ENCODE results near the gene PRDM15. TPM values are rescaled to one million over a fixed set of nuclear protein-coding genes. Genes with fewer than 3 reads are reported as not detected.

The PRDM15 gene
- total RNA-seq, 3 donors from 2014 or later (not counting 1 experiment from before 2014, with no cell fraction given) = 11.4 to 13.5 (median 11.9) TPM

DNA sequence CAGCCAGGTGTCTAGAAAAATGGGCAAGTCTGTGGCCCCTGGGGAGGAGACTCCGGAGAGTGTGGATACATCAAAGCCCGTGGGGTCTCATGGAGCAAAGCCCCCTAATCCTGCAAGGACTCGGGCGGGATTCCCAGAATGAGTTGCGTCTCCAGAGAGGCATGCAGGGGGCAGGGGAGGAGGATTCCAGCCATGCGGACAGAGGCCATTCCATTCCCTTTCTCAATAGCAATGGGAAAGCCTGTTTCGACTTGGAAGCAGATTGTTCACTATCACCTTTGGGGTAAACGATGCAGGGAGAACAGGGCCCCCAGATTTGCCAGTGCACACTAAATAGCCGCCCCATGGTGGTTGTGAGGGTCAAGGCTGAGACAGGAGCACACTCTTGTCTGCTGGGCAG lies 15.4 kb upstream of the PRDM15 start:
- Histone ChIP-seq H3K4me1 (ENCODE audit: control insufficient read depth, insufficient read depth, low read length) (peaks cover 14% of the 10 kb centered on the region), H3K36me3 (ENCODE audit: control insufficient read depth, insufficient read depth, low read length) (no peaks in the 10 kb centered on the region), H3K4me3 (ENCODE audit: low read length) (no peak overlapping the region), H3K27ac (ENCODE audit: low read length) (no peak overlapping the region), H3K27me3 (ENCODE audit: control insufficient read depth, insufficient read depth, low read length) (no peaks in the 10 kb centered on the region), H3K9me3 (ENCODE audit: control insufficient read depth, insufficient read depth, low read length) (no peaks in the 10 kb centered on the region)
- H3K4me1 Mint-ChIP-seq = peaks cover 11 to 17% of the 10 kb centered on the region in 2 donors
- intact Hi-C loops (cut with micrococcal nuclease) = no loop called here
- no peak for ATAC-seq
- DNase-seq = no peak
- no peak overlapping the region for H3K4me3 Mint-ChIP-seq
- no peaks in the 10 kb centered on the region for H3K9me3 Mint-ChIP-seq
- no peaks in the 10 kb centered on the region for H3K36me3 Mint-ChIP-seq
- H3K27me3 Mint-ChIP-seq (ENCODE audit: low read depth in 2 of 2) = no peaks in the 10 kb centered on the region
- TF ChIP-seq, protein P1, sequence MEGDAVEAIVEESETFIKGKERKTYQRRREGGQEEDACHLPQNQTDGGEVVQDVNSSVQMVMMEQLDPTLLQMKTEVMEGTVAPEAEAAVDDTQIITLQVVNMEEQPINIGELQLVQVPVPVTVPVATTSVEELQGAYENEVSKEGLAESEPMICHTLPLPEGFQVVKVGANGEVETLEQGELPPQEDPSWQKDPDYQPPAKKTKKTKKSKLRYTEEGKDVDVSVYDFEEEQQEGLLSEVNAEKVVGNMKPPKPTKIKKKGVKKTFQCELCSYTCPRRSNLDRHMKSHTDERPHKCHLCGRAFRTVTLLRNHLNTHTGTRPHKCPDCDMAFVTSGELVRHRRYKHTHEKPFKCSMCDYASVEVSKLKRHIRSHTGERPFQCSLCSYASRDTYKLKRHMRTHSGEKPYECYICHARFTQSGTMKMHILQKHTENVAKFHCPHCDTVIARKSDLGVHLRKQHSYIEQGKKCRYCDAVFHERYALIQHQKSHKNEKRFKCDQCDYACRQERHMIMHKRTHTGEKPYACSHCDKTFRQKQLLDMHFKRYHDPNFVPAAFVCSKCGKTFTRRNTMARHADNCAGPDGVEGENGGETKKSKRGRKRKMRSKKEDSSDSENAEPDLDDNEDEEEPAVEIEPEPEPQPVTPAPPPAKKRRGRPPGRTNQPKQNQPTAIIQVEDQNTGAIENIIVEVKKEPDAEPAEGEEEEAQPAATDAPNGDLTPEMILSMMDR (IDR thresholded peaks at IDR 0.05) = no peak
- 96% methylated on average over 9 of the region's 9 CpGs for WGBS (ENCODE audit: insufficient coverage)
- no peak overlapping the region for H3K27ac Mint-ChIP-seq

DNA sequence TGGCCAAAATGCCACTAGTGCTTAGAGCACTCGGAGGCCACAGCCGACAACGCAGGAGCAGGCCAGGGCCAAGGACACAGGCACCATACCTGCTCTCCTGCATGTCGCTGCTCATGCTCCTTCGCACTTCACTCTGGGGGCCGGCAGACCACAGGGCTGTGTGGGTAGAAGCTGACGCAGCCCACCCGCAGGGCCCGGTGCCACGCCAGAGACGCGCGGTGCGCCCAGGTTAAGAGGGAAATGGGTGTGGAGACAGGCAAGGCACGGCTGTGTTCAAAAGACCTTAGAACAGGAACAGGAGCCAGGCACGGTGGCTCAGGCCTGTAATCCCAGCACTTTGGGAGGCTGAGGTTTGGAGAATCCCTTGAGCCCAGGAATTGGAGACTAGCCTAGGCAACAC lies 13.6 kb upstream of the PRDM15 start:
- Mint-ChIP-seq H3K36me3 (no peaks in the 10 kb centered on the region), H3K27ac (no peak overlapping the region), H3K9me3 (no peaks in the 10 kb centered on the region), H3K4me1 (peaks cover 6 to 7% of the 10 kb centered on the region in 2 donors), H3K27me3 (ENCODE audit: low read depth in 2 of 2) (no peaks in the 10 kb centered on the region), H3K4me3 (no peak overlapping the region)
- Histone ChIP-seq H3K27ac (ENCODE audit: low read length) (no peak overlapping the region), H3K9me3 (ENCODE audit: control insufficient read depth, insufficient read depth, low read length) (no peaks in the 10 kb centered on the region), H3K4me1 (ENCODE audit: control insufficient read depth, insufficient read depth, low read length) (peaks cover 6% of the 10 kb centered on the region), H3K27me3 (ENCODE audit: control insufficient read depth, insufficient read depth, low read length) (no peaks in the 10 kb centered on the region), H3K36me3 (ENCODE audit: control insufficient read depth, insufficient read depth, low read length) (no peaks in the 10 kb centered on the region), H3K4me3 (ENCODE audit: low read length) (no peak overlapping the region)
- TF ChIP-seq, protein P1 (IDR thresholded peaks at IDR 0.05) = no peak
- ATAC-seq = no peak
- intact Hi-C loops (cut with micrococcal nuclease) = no loop called here
- DNase-seq = no peak
- 87% methylated on average over 16 of the region's 16 CpGs for WGBS (ENCODE audit: insufficient coverage)

DNA sequence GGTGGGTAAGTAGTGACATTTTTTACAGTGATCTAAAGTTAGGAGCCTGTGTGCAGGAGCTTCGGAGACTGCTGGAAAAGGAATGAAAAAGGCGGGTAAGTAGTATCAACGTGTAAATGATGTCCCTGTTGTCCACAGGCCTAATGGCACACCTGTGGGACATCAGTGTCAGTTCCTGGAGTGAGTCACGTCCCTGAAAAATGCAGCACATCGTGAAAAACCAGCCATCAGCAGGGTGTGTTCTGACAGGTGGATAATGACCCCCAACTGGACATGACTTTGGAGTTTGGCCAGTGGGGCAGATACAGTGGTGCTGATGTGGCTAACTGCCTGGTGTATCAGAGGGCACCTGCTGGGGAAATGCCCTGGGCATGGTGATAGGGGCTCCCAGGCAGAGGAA lies 12.0 kb upstream of the PRDM15 start:
- TF ChIP-seq, protein P1 (IDR thresholded peaks at IDR 0.05) = no peak
- intact Hi-C loops (cut with micrococcal nuclease) = no loop called here

DNA sequence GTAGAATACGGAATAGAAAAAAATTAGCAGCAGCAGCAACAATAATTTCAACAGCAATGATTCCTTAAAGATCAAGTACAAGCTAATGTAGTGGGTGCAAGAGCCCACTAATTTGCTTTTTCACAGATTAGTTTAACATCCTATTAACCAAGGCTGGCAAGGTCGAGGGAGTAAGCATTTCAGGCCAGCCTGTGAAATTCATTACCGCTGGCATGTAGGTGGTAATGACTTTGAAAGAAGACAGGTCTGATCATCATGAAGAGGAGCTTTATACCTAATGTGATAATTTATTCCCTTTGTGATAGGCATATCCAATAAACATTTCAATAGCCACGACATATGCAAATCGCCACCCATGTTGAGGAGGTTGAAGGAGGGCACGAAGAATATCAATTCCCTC lies 11.2 kb upstream of the PRDM15 start:
- Histone ChIP-seq H3K36me3 (ENCODE audit: control insufficient read depth, insufficient read depth, low read length) (no peaks in the 10 kb centered on the region), H3K4me3 (ENCODE audit: low read length) (no peak overlapping the region), H3K27me3 (ENCODE audit: control insufficient read depth, insufficient read depth, low read length) (no peaks in the 10 kb centered on the region), H3K9me3 (ENCODE audit: control insufficient read depth, insufficient read depth, low read length) (no peaks in the 10 kb centered on the region), H3K27ac (ENCODE audit: low read length) (no peak overlapping the region), H3K4me1 (ENCODE audit: control insufficient read depth, insufficient read depth, low read length) (no peaks in the 10 kb centered on the region)
- TF ChIP-seq, protein P1 (IDR thresholded peaks at IDR 0.05) = no peak
- intact Hi-C loops (cut with micrococcal nuclease) = no loop called here
- Mint-ChIP-seq H3K27ac (no peak overlapping the region), H3K27me3 (ENCODE audit: low read depth in 2 of 2) (no peaks in the 10 kb centered on the region), H3K9me3 (no peaks in the 10 kb centered on the region), H3K4me1 (no peaks in the 10 kb centered on the region), H3K36me3 (no peaks in the 10 kb centered on the region), H3K4me3 (no peak overlapping the region)
- DNase-seq (no peak), ATAC-seq (no peak)
- WGBS (ENCODE audit: insufficient coverage) = 94% methylated on average over 2 of the region's 6 CpGs

More for the DNA sequence above, 12.0 kb upstream of the PRDM15 start:
- no peak overlapping the region for H3K27ac Mint-ChIP-seq
- no peaks in the 10 kb centered on the region for H3K9me3 ChIP-seq (ENCODE audit: control insufficient read depth, insufficient read depth, low read length)
- no peak for DNase-seq
- WGBS (ENCODE audit: insufficient coverage) = 91% methylated on average over 5 of the region's 5 CpGs
- H3K36me3 ChIP-seq (ENCODE audit: control insufficient read depth, insufficient read depth, low read length) = no peaks in the 10 kb centered on the region
- no peaks in the 10 kb centered on the region for H3K27me3 ChIP-seq (ENCODE audit: control insufficient read depth, insufficient read depth, low read length)
- H3K4me1 Mint-ChIP-seq = peaks cover 5 to 6% of the 10 kb centered on the region in 2 donors
- no peaks in the 10 kb centered on the region for H3K27me3 Mint-ChIP-seq (ENCODE audit: low read depth in 2 of 2)
- H3K9me3 Mint-ChIP-seq = no peaks in the 10 kb centered on the region
- peaks cover 5% of the 10 kb centered on the region for H3K4me1 ChIP-seq (ENCODE audit: control insufficient read depth, insufficient read depth, low read length)
- no peak overlapping the region for H3K4me3 ChIP-seq (ENCODE audit: low read length)
- no peak for ATAC-seq
- H3K4me3 Mint-ChIP-seq = no peak overlapping the region
- no peak overlapping the region for H3K27ac ChIP-seq (ENCODE audit: low read length)
- H3K36me3 Mint-ChIP-seq = no peaks in the 10 kb centered on the region
